ENCODE results near the gene TFAP2C. TPM values are rescaled to one million over a fixed set of nuclear protein-coding genes. Genes with fewer than 3 reads are reported as not detected.

The TFAP2C gene
- total RNA-seq, 4 donors from 2014 or later = 0.20 to 2.1 (median 0.96) TPM

- Histone ChIP-seq H3K4me1 (peaks cover 0 to 65% (median 28%) of the 10 kb centered on the region in 4 donors), H3K27ac (no peak overlapping the region), H3K36me3 (no peaks in the 10 kb centered on the region), H3K27me3 (peaks cover 2 to 99% of the 10 kb centered on the region in 2 donors), H3K9me3 (no peaks in the 10 kb centered on the region), H3K4me3 (peak overlapping the region; percentile 20 to 53 (median 38))
- WGBS, 2 donors = 6 to 8% methylated on average over 22 to 40 of the region's 48 CpGs
- DNase-seq (ENCODE audit: low spot score in 2 of 2) = no peak
- peak in 1 of 2 donors; percentile 13 for TF ChIP-seq EP300 (IDR thresholded peaks at IDR 0.05)
- no peak for TF ChIP-seq CTCF (IDR thresholded peaks at IDR 0.05)
Measured at GRCh38 chr20:56628015-56628872, 862 bp upstream of the TFAP2C start.

DNA sequence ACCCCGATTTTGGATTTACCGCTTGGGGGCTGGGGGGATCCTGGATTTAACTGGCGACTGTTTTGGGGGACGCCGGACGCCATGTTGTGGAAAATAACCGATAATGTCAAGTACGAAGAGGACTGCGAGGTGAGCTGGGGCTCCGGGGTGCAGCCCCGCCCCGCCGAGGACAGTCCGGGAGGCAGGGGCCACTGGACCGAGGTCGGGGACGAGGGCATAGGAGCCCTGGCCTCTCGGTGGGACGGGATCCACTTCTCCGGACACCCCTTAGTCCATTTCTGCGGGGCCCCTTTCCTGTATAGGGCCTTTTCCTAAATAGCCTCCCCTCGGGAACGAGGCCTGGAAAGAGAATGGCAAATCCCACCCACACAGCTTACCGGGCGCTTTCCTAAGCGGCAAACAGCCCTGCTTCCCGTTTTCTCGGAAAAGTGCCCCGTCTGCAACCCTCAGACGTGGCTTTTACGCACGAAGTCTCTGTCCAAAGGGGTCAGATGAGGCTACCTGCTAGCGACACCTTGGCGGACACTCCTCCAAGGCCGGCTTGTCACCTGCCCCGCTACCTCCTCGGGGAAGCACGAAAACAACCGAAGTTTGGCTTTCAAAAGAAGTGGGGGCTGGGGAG, 469 bp downstream of the TFAP2C start:
- H3K4me1 ChIP-seq = peaks cover 0 to 65% (median 28%) of the 10 kb centered on the region in 4 donors
- 1 to 3% methylated on average over 36 to 39 of the region's 39 CpGs for WGBS, 2 donors
- no peak for TF ChIP-seq CTCF (IDR thresholded peaks at IDR 0.05)
- no peak for TF ChIP-seq POLR2A (IDR thresholded peaks at IDR 0.05)
- TF ChIP-seq EP300 (IDR thresholded peaks at IDR 0.05) = no peak
- peaks cover 2 to 97% of the 10 kb centered on the region in 2 donors for H3K27me3 ChIP-seq
- H3K9me3 ChIP-seq = no peaks in the 10 kb centered on the region
- H3K4me3 ChIP-seq = peak overlapping the region; percentile 20 to 53 (median 38)
- H3K27ac ChIP-seq = no peak overlapping the region
- no peaks in the 10 kb centered on the region for H3K36me3 ChIP-seq
- no peak for DNase-seq (ENCODE audit: low spot score in 2 of 2)

DNA sequence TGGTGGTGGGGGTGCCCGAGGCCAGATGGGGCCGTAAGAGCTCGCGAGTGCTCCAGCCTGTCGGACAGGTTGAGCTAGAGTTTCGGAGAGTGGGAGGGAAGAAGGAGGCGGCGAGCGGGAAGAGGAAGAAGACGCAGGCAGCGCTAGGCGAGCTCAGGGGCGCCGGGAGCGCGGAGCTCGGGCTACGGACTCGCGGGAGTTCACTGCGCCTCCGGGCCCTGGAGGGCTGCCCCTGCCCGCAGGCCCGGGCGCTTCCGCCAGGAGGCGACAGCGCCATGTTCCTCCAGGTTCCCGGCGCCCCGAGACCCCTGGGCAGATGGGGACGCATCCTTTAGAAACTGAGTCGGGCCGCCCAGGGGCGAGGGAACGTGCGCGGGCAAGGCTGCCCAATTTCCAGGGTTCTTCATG, 984 bp downstream of the TFAP2C start:
- TF ChIP-seq CTCF (IDR thresholded peaks at IDR 0.05) (peak in 4 of 5 experiments; percentile 23 to 38 (median 34)), EP300 (IDR thresholded peaks at IDR 0.05) (no peak)
- Histone ChIP-seq H3K36me3 (no peaks in the 10 kb centered on the region), H3K9me3 (no peaks in the 10 kb centered on the region), H3K4me3 (peak overlapping the region; percentile 20 to 53 (median 38)), H3K27me3 (peaks cover 2 to 98% of the 10 kb centered on the region in 2 donors), H3K4me1 (peaks cover 0 to 64% (median 28%) of the 10 kb centered on the region in 4 donors), H3K27ac (no peak overlapping the region)
- no peak for DNase-seq (ENCODE audit: low spot score in 2 of 2)
- 1% methylated on average over 12 to 35 of the region's 38 CpGs for WGBS, 2 donors

GRCh38 chr20:56630506-56631317, 1.6 kb downstream of the TFAP2C start:
- Histone ChIP-seq H3K27me3 (peaks cover 2 to 97% of the 10 kb centered on the region in 2 donors), H3K27ac (no peak overlapping the region), H3K4me1 (peaks cover 0 to 58% (median 28%) of the 10 kb centered on the region in 4 donors), H3K36me3 (no peaks in the 10 kb centered on the region), H3K4me3 (peak overlapping the region; percentile 20 to 53 (median 38)), H3K9me3 (no peaks in the 10 kb centered on the region)
- no peak for DNase-seq (ENCODE audit: low spot score in 2 of 2)
- no peak for TF ChIP-seq CTCF (IDR thresholded peaks at IDR 0.05)
- no peak for TF ChIP-seq POLR2A (IDR thresholded peaks at IDR 0.05)
- TF ChIP-seq EP300 (IDR thresholded peaks at IDR 0.05) = no peak
- 2 to 4% methylated on average over 59 to 72 of the region's 82 CpGs for WGBS, 2 donors

Measured in tibial nerve (tissue), 4 donors.